Measurements from ENCODE around the gene CREB5.

CREB5 gene

DNA sequence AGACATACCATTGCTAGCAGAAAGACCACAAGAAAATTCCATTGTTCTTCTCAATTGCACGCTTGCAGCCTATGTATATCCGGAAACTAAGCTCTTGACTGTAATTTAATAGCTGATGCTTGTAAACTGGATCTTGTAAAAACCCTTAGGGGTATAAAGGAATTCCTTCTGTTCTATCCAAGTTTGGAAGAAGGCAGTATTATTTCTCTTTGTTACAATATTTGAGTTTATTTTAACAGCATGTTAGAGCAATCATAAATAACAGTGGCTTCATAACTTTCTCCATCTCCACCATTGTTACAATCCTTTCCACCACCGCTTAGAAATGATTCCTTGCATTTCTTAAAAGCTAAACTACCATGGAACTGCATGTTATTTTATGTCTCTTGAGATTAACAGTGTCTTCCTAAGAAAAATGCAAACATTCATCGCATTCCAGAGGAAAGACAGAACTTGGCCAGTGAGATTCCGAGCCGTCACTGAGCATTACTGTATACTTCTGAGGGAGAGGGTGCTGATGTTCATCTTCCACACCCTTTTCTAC lies 453.4 kb downstream of the CREB5 start:
- no peak overlapping the region for H3K4me3 ChIP-seq (ENCODE audit: low read depth, low read length)
- TF ChIP-seq, protein P1, sequence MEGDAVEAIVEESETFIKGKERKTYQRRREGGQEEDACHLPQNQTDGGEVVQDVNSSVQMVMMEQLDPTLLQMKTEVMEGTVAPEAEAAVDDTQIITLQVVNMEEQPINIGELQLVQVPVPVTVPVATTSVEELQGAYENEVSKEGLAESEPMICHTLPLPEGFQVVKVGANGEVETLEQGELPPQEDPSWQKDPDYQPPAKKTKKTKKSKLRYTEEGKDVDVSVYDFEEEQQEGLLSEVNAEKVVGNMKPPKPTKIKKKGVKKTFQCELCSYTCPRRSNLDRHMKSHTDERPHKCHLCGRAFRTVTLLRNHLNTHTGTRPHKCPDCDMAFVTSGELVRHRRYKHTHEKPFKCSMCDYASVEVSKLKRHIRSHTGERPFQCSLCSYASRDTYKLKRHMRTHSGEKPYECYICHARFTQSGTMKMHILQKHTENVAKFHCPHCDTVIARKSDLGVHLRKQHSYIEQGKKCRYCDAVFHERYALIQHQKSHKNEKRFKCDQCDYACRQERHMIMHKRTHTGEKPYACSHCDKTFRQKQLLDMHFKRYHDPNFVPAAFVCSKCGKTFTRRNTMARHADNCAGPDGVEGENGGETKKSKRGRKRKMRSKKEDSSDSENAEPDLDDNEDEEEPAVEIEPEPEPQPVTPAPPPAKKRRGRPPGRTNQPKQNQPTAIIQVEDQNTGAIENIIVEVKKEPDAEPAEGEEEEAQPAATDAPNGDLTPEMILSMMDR (IDR thresholded peaks at IDR 0.05; ENCODE audit: low read depth, low read length, missing control alignments) = no peak
- no peak for DNase-seq (ENCODE audit: low read depth)

DNA sequence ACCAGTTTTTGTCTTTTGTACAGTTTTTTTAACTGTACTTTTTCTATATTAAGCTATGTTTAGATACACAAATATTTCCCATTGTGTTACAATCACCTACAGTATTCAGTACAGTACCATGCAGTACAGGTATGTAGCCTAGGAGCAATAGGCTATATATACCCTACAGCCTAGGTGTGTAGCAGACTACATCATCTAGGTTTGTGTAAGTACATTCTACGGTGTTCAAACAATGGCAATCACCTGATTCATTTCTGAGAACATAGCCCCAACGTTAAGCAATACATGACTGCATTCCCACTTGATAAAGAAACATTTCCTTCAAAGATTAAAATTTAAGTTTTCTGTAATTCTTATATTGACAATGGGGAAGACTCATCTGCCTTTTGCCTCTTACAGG lies 456.4 kb downstream of the CREB5 start:
- TF ChIP-seq, protein P1 (IDR thresholded peaks at IDR 0.05; ENCODE audit: low read depth, low read length, missing control alignments) = no peak
- H3K4me3 ChIP-seq (ENCODE audit: low read depth, low read length) = no peak overlapping the region
- no peak for DNase-seq (ENCODE audit: low read depth)

- TF ChIP-seq, protein P1 (IDR thresholded peaks at IDR 0.05; ENCODE audit: low read depth, low read length, missing control alignments) = no peak
- no peak for DNase-seq (ENCODE audit: low read depth)
- no peak overlapping the region for H3K4me3 ChIP-seq (ENCODE audit: low read depth, low read length)
These were observed 458.8 kb downstream of the CREB5 start for GRCh38 chr7:28871077-28871476.

GRCh38 chr7:28871631-28872030 lies 459.3 kb downstream of the CREB5 start:
- TF ChIP-seq, protein P1 (IDR thresholded peaks at IDR 0.05; ENCODE audit: low read depth, low read length, missing control alignments) = no peak
- no peak for DNase-seq (ENCODE audit: low read depth)
- no peak overlapping the region for H3K4me3 ChIP-seq (ENCODE audit: low read depth, low read length)

DNA sequence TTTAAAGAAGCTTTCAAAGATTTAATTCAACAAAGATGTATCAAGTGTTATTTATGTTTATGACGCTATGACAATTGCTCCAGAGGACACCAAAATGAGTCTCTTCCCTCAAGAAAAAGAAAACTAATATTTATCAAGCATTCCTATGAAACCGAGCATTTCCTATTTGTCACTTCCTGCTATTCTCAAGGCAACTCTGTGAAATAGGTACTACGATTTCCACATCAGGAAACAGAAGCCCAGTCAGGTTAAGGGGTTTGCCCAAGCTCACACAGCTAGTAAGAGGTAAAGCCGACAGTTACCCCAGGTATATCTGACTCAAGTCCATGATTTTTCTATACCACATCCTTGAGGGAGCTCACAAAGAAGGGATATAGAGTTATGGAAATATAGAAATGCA lies 459.9 kb downstream of the CREB5 start:
- no peak for DNase-seq (ENCODE audit: low read depth)
- TF ChIP-seq, protein P1 (IDR thresholded peaks at IDR 0.05; ENCODE audit: low read depth, low read length, missing control alignments) = no peak
- no peak overlapping the region for H3K4me3 ChIP-seq (ENCODE audit: low read depth, low read length)

DNA sequence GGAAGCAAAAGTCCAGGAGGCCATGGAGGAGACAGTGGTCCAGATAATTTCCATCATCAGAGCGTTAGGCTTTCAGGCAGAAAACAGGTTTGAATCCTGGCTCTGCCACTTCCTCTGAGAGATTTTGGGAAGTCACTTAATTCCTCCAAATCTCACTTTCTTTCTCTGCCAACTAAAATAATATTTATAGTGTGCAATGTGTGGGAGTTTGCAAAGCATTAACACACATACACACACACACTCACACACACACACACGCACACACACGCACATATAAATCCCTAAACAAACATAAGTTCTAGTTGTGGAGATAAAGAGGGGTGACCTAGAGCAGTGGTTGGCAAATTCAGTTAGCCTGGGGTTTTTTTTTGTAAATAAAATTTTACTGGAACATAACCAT lies 461.0 kb downstream of the CREB5 start:
- H3K4me3 ChIP-seq (ENCODE audit: low read depth, low read length) = no peak overlapping the region
- no peak for DNase-seq (ENCODE audit: low read depth)
- TF ChIP-seq, protein P1 (IDR thresholded peaks at IDR 0.05; ENCODE audit: low read depth, low read length, missing control alignments) = no peak

- DNase-seq (ENCODE audit: low read depth) = no peak
- no peak overlapping the region for H3K4me3 ChIP-seq (ENCODE audit: low read depth, low read length)
- TF ChIP-seq, protein P1 (IDR thresholded peaks at IDR 0.05; ENCODE audit: low read depth, low read length, missing control alignments) = no peak
These were observed 461.7 kb downstream of the CREB5 start for GRCh38 chr7:28874001-28874400.
